GM23338 (cell line): Measurements from ENCODE around the gene CHRM4. TPM values are rescaled to one million over a fixed set of nuclear protein-coding genes. Genes with fewer than 3 reads are reported as not detected.

ENCODE experiments used
- ATAC-seq: fragments of 200-7000 bp; cut with Tn5 transposase; 3 replicates; pipeline ENCODE4 v1.9.1; 2020
- DNase-seq: peaks from one replicate; pipeline ENCODE4 v3.0.0-alpha.2; 2015; ENCODE audit warnings: low spot score
- H2AFZ ChIP-seq: fragments of 200-600 bp; sonication (generic); 2 replicates; pipeline ENCODE4 v1.8.0; 2016; ENCODE audit warnings: antibody characterized with exemption, mild to moderate bottlenecking, moderate library complexity
- H3F3A ChIP-seq: fragments of 200-600 bp; sonication (generic); replicated peaks from 2 replicates; pipeline ENCODE4 v1.8.0; 2017; ENCODE audit warnings: antibody characterized with exemption, mixed run types, low read depth
- H3K27ac ChIP-seq: fragments of 200-600 bp; sonication (generic); 2 replicates; pipeline ENCODE4 v1.6.1; 2016; ENCODE audit warnings: low read depth
- H3K27me3 ChIP-seq: fragments of 200-600 bp; sonication (generic); 2 replicates; pipeline ENCODE4 v1.8.0; 2016; ENCODE audit warnings: mild to moderate bottlenecking, mixed run types, moderate library complexity; ENCODE audit not compliant: insufficient read depth
- H3K36me3 ChIP-seq: fragments of 200-600 bp; sonication (generic); 2 replicates; pipeline ENCODE4 v1.8.0; 2016; ENCODE audit warnings: mild to moderate bottlenecking; ENCODE audit not compliant: insufficient read depth
- H3K4me1 ChIP-seq: fragments of 200-600 bp; sonication (generic); 2 replicates; pipeline ENCODE4 v1.8.0; 2016; ENCODE audit warnings: mild to moderate bottlenecking, moderate library complexity; ENCODE audit not compliant: insufficient read depth
- H3K4me2 ChIP-seq: fragments of 200-600 bp; sonication (generic); 2 replicates; pipeline ENCODE4 v1.7.1; 2017; ENCODE audit warnings: mixed run types
- H3K4me3 ChIP-seq: fragments of 200-600 bp; sonication (generic); 2 replicates; pipeline ENCODE4 v1.6.1; 2016; ENCODE audit warnings: mixed run types
- H3K79me2 ChIP-seq: fragments of 200-600 bp; sonication (generic); replicated peaks from 2 replicates; pipeline ENCODE4 v1.8.0; 2017; ENCODE audit warnings: mild to moderate bottlenecking; ENCODE audit not compliant: insufficient read depth
- H3K9me2 ChIP-seq: fragments of 200-600 bp; sonication (generic); 2 replicates; pipeline ENCODE4 v1.8.0; 2017; ENCODE audit not compliant: insufficient read depth
- H4K20me1 ChIP-seq: fragments of 200-600 bp; sonication (generic); replicated peaks from 2 replicates; pipeline ENCODE4 v1.8.0; 2017; ENCODE audit warnings: mild to moderate bottlenecking; ENCODE audit not compliant: insufficient read depth
- H3K27ac Mint-ChIP-seq: 2 replicates; pipeline ENCODE4 v1.8.0; 2020; ENCODE audit warnings: inconsistent platforms, mild to moderate bottlenecking, moderate library complexity, mixed read lengths
- H3K27me3 Mint-ChIP-seq: 3 replicates; pipeline ENCODE4 v1.8.0; 2022; ENCODE audit warnings: low read depth, mild to moderate bottlenecking, moderate library complexity, mixed read lengths, inconsistent platforms; ENCODE audit not compliant: insufficient read depth, poor library complexity
- H3K36me3 Mint-ChIP-seq: 3 replicates; pipeline ENCODE4 v1.8.0; 2021; ENCODE audit warnings: low read depth, mild to moderate bottlenecking, inconsistent platforms, moderate library complexity, mixed read lengths
- H3K4me1 Mint-ChIP-seq: 3 replicates; pipeline ENCODE4 v1.8.0; 2020; ENCODE audit warnings: mild to moderate bottlenecking, inconsistent platforms, mixed read lengths
- H3K4me3 Mint-ChIP-seq: 3 replicates; pipeline ENCODE4 v1.8.0; 2021; ENCODE audit warnings: moderate library complexity, mild to moderate bottlenecking, inconsistent platforms, mixed read lengths
- H3K9me3 Mint-ChIP-seq: 3 replicates; pipeline ENCODE4 v1.8.0; 2020; ENCODE audit warnings: moderate library complexity, mild to moderate bottlenecking, inconsistent platforms, mixed read lengths
- CREB1 ChIP-seq: fragments of 250-450 bp; sonication (Bioruptor Pico); IDR thresholded peaks from 2 replicates; pipeline ENCODE4 v1.5.0; 2020; ENCODE audit warnings: low read depth, mild to moderate bottlenecking, moderate library complexity
- CTCF ChIP-seq, 2 experiments: fragments of 200-600 bp in 1 of 2; sonication (generic) in 1 of 2; conservative IDR thresholded peaks; 2 replicates each; pipeline versions ENCODE4 v1.5.1 to v1.6.1; 2016 to 2017; ENCODE audit warnings: antibody characterized with exemption in 2 of 2, low read depth in 2 of 2, mild to moderate bottlenecking in 2 of 2, moderate library complexity in 1 of 2
- ETS1 ChIP-seq: IDR thresholded peaks from 2 replicates; pipeline ENCODE4 v1.6.1; 2016; ENCODE audit warnings: antibody characterized with exemption
- EZH2 ChIP-seq: fragments of 200-600 bp; sonication (generic); IDR thresholded peaks from one replicate; pipeline ENCODE4 v1.8.0; 2017; ENCODE audit warnings: antibody characterized with exemption, mild to moderate bottlenecking, low read depth; ENCODE audit not compliant: unreplicated experiment
- EZH2phosphoT487 ChIP-seq: fragments of 200-600 bp; sonication (generic); IDR thresholded peaks from one replicate; pipeline ENCODE4 v1.8.1; 2018; ENCODE audit warnings: antibody characterized with exemption; ENCODE audit not compliant: unreplicated experiment
- JUNB ChIP-seq: IDR thresholded peaks from one replicate; pipeline ENCODE4 v1.6.1; 2016; ENCODE audit warnings: antibody characterized with exemption; ENCODE audit not compliant: unreplicated experiment
- NANOG ChIP-seq: IDR thresholded peaks from 2 replicates; pipeline ENCODE4 v1.6.1; 2016; ENCODE audit warnings: antibody characterized with exemption, borderline replicate concordance
- POLR2AphosphoS5 ChIP-seq: IDR thresholded peaks from 2 replicates; pipeline ENCODE4 v1.6.1; 2016; ENCODE audit warnings: antibody characterized with exemption, low read depth
- REST ChIP-seq: IDR thresholded peaks from one replicate; pipeline ENCODE4 v1.6.1; 2018; ENCODE audit warnings: antibody characterized with exemption; ENCODE audit not compliant: unreplicated experiment
- STAT1 ChIP-seq: IDR thresholded peaks from one replicate; pipeline ENCODE4 v1.6.1; 2016; ENCODE audit warnings: antibody characterized with exemption; ENCODE audit not compliant: unreplicated experiment
- ZNF114 ChIP-seq: fragments of 250-450 bp; sonication (Bioruptor Pico); IDR thresholded peaks from 2 replicates; pipeline ENCODE4 v1.5.0; 2020; ENCODE audit warnings: mild to moderate bottlenecking, moderate library complexity
- ZNF331 ChIP-seq: fragments of 250-450 bp; sonication (Bioruptor Pico); IDR thresholded peaks from 2 replicates; pipeline ENCODE4 v1.5.0; 2020; ENCODE audit warnings: low read depth, mild to moderate bottlenecking, moderate library complexity
- ZNF462 ChIP-seq: fragments of 250-450 bp; sonication (Bioruptor Pico); IDR thresholded peaks from 2 replicates; pipeline ENCODE4 v1.5.0; 2020; ENCODE audit warnings: mild to moderate bottlenecking, moderate library complexity
- polyA plus RNA-seq: library from polyadenylated mRNA; unstranded; fragments of >200 nt; fragmentation: Nextera tagmentation; extraction: Ambion mirVana; gene quantifications from 2 replicates; pipeline ENCODE4 v1.2.1, GENCODE V29; 2016
- total RNA-seq: library from RNA; depleted of rRNA; stranded (reverse); fragments of >200 nt; shearing (Covaris generic); gene quantifications from 2 replicates; pipeline ENCODE4 v1.2.3, GENCODE V29; 2014

Gene CHRM4
- total and polyA plus RNA-seq, 2 experiments from 2014 or later: 0.97 TPM; not detected in 1

- Mint-ChIP-seq H3K4me1 (peaks cover 34% of the 10 kb centered on the region), H3K4me3 (no peak overlapping the region; the same call in 2 of the 3 replicates), H3K27me3 (peaks cover 55% of the 10 kb centered on the region), H3K36me3 (peaks cover 11% of the 10 kb centered on the region), H3K27ac (no peak overlapping the region), H3K9me3 (no peaks in the 10 kb centered on the region; the same call in 1 of the 3 replicates)
- no peak overlapping the region for H3K4me2 ChIP-seq
- peaks cover 40% of the 10 kb centered on the region for H3K4me1 ChIP-seq
- no peaks in the 10 kb centered on the region; the same call in 1 of the 2 replicates for H3K36me3 ChIP-seq
- peaks cover 45% of the 10 kb centered on the region for H3K27me3 ChIP-seq
- ATAC-seq (no peak), DNase-seq (no peak)
- H4K20me1 ChIP-seq: peaks cover 7% of the 10 kb centered on the region
- H3F3A ChIP-seq: peaks cover 27% of the 10 kb centered on the region
- H3K79me2 ChIP-seq: no peaks in the 10 kb centered on the region
- no peak overlapping the region for H3K27ac ChIP-seq
- no peak overlapping the region for H2AFZ ChIP-seq
- no peaks in the 10 kb centered on the region for H3K9me2 ChIP-seq
- no peak overlapping the region for H3K4me3 ChIP-seq
- TF ChIP-seq CREB1 (CRISPR knock-in tag): no peak
- no peak for TF ChIP-seq POLR2AphosphoS5
- no peak for TF ChIP-seq NANOG
- no peak for TF ChIP-seq ZNF462 (CRISPR knock-in tag)
- no peak for TF ChIP-seq ZNF114 (CRISPR knock-in tag)
- TF ChIP-seq REST: no peak
- no peak for TF ChIP-seq EZH2phosphoT487
- TF ChIP-seq ZNF331 (CRISPR knock-in tag): no peak
- TF ChIP-seq JUNB: no peak
- TF ChIP-seq ETS1: no peak
- TF ChIP-seq CTCF (conservative IDR thresholded peaks at IDR 0.05; ENCODE audit: low read depth in 2 of 2): no peak
- no peak for TF ChIP-seq EZH2
- TF ChIP-seq STAT1: no peak
Measured at GRCh38 chr11:46386674-46387073, 4.9 kb downstream of the CHRM4 start.
